WTC11 (cell line): ENCODE data around the gene INPP5A. TPM values are rescaled to one million over a fixed set of nuclear protein-coding genes. Genes with fewer than 3 reads are reported as not detected.

Experiments used
- ATAC-seq: fragments of 200-7000 bp; cut with Tn5 transposase; 2 replicates; pipeline ENCODE4 v1.10.0; 2021; ENCODE audit warnings: mild to moderate bottlenecking, moderate library complexity
- CTCF ChIA-PET: fragments of 300-600 bp; sonication (Branson Sonifier 250); formaldehyde crosslinking; loops from one replicate; lab custom pipeline; 2021; ENCODE audit warnings: antibody characterized with exemption; lab: Charles Lee
- POLR2A ChIA-PET: fragments of 350-600 bp; sonication (Branson Sonifier 250); formaldehyde crosslinking; loops from one replicate; lab custom pipeline; 2021; ENCODE audit warnings: antibody characterized with exemption; lab: Charles Lee
- DNase-seq: peaks from one replicate; pipeline ENCODE4 v3.0.0; 2021; ENCODE audit warnings: low spot score
- H3K27ac Mint-ChIP-seq: 2 replicates; pipeline ENCODE4 v1.8.0; 2021; ENCODE audit warnings: mixed read lengths
- H3K27me3 Mint-ChIP-seq: 2 replicates; pipeline ENCODE4 v1.8.0; 2021; ENCODE audit warnings: low read depth, mild to moderate bottlenecking, moderate library complexity, mixed read lengths
- H3K36me3 Mint-ChIP-seq: 2 replicates; pipeline ENCODE4 v1.8.0; 2021; ENCODE audit warnings: mixed read lengths
- H3K4me1 Mint-ChIP-seq: 2 replicates; pipeline ENCODE4 v1.8.0; 2022; ENCODE audit warnings: mixed read lengths
- H3K4me3 Mint-ChIP-seq: 2 replicates; pipeline ENCODE4 v1.8.0; 2021; ENCODE audit warnings: mild to moderate bottlenecking, moderate library complexity, mixed read lengths
- H3K9me3 Mint-ChIP-seq: 2 replicates; pipeline ENCODE4 v1.8.0; 2021; ENCODE audit warnings: mixed read lengths
- ARID4B ChIP-seq: sonication (generic); formaldehyde crosslinking; IDR thresholded peaks from 2 replicates; pipeline ENCODE4 v1.8.0; 2023; ENCODE audit warnings: missing genetic modification reagents, mild to moderate bottlenecking, borderline replicate concordance
- E2F5 ChIP-seq: sonication (generic); formaldehyde crosslinking; IDR thresholded peaks from 2 replicates; pipeline ENCODE4 v1.8.1; 2022; ENCODE audit warnings: mild to moderate bottlenecking, moderate library complexity, missing genetic modification reagents
- FOXK1 ChIP-seq: sonication (generic); formaldehyde crosslinking; IDR thresholded peaks from 2 replicates; pipeline ENCODE4 v1.8.0; 2022; ENCODE audit warnings: mild to moderate bottlenecking, moderate library complexity, missing genetic modification reagents
- HMGXB4 ChIP-seq: sonication (generic); formaldehyde crosslinking; IDR thresholded peaks from 2 replicates; pipeline ENCODE4 v1.8.1; 2023; ENCODE audit warnings: mild to moderate bottlenecking, moderate library complexity, missing genetic modification reagents
- MAX ChIP-seq: sonication (generic); formaldehyde crosslinking; IDR thresholded peaks from 2 replicates; pipeline ENCODE4 v1.8.0; 2022; ENCODE audit warnings: mild to moderate bottlenecking, missing genetic modification reagents
- MLX ChIP-seq: sonication (generic); formaldehyde crosslinking; IDR thresholded peaks from 2 replicates; pipeline ENCODE4 v1.8.1; 2023; ENCODE audit warnings: mild to moderate bottlenecking, missing genetic modification reagents, moderate library complexity
- ZNF512 ChIP-seq: sonication (generic); formaldehyde crosslinking; IDR thresholded peaks from 2 replicates; pipeline ENCODE4 v1.8.1; 2022; ENCODE audit warnings: missing genetic modification reagents, borderline replicate concordance
- ZNF532 ChIP-seq: fragments of 250-450 bp; sonication (Bioruptor Pico); IDR thresholded peaks from 2 replicates; pipeline ENCODE4 v1.9.0; 2021; ENCODE audit warnings: mild to moderate bottlenecking, borderline replicate concordance
- total RNA-seq: library from RNA; stranded (reverse); gene quantifications from 3 replicates; pipeline ENCODE4 v1.2.3, GENCODE V29; 2021

The INPP5A gene
- total RNA-seq, 1 experiment from 2014 or later = 22.1 TPM

- no peak for TF ChIP-seq ZNF532 (CRISPR knock-in tag)
- TF ChIP-seq, all 79 proteins: peak for 0
Measured at GRCh38 chr10:132721725-132722124, 184.1 kb downstream of the INPP5A start (continued).

GRCh38 chr10:132722394-132723329, 185.1 kb downstream of the INPP5A start:
- Mint-ChIP-seq H3K27ac (peak overlapping the region; percentile 78), H3K4me3 (no peak overlapping the region), H3K4me1 (peaks cover 3% of the 10 kb centered on the region; the same call in 1 of the 2 replicates), H3K36me3 (no peaks in the 10 kb centered on the region), H3K9me3 (no peaks in the 10 kb centered on the region), H3K27me3 (no peaks in the 10 kb centered on the region)
- ChIA-PET CTCF (interaction anchor here (0.7 kb wide), 1 partner anchor 259 kb away, joined by 3 read pairs; no protein-coding TSS in a partner anchor), POLR2A (no interaction called here)
- no peak for DNase-seq
- ATAC-seq = no peak
- TF ChIP-seq ZNF512 (CRISPR knock-in tag) (no peak), HMGXB4 (CRISPR knock-in tag) (no peak), E2F5 (CRISPR knock-in tag) (no peak), ARID4B (no peak), MLX (no peak), FOXK1 (CRISPR knock-in tag) (no peak), MAX (CRISPR knock-in tag) (no peak)
